Cardiac septum (tissue), 1 donor: Measurements from ENCODE around the gene WASF1. TPM values are rescaled to one million over a fixed set of nuclear protein-coding genes. Genes with fewer than 3 reads are reported as not detected.

Source experiments
- DNase-seq: peaks from one replicate; pipeline ENCODE4 v3.0.0-alpha.2; 2020; ENCODE audit warnings: low spot score
- intact Hi-C: fragments of 100-400 bp; cut with DNase I; formaldehyde crosslinking; loops from one replicate; pipeline ENCODE4 v1.14.0; 2022
- total RNA-seq: library from RNA; stranded (reverse); fragmentation: NEBNext Ultra II Directional; extraction: Animal tissue kit (Norgen Biotek cat#: 25700); gene quantifications from one replicate; pipeline ENCODE4 v1.2.1, GENCODE V29; 2021
- donor health status: DM: no; HTN: no; CAD: no.

The WASF1 gene
- total RNA-seq, 1 donor from 2014 or later, result 0.78 TPM

DNA sequence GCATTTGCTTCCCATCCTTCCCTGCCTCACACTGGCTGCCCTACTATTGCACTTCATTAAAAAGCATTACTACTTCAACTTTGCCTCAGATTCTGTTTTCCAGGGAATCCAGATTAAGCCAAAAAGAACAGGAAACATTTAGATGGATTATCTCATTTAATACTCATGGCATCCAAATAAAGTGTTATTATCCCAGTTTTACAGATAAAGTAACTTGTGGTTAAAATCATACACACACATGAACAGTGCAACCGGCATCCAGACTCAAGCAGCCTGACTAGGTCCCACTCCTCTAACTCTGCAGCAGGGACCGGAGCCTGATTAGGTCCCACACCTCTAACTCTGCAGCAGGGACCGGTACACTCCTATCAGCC, 129.0 kb downstream of the WASF1 start:
- intact Hi-C loops, result loop anchor here (5.0 kb wide), 1 partner anchor 523 kb away; no protein-coding TSS in a partner anchor

More for the DNA sequence above, 129.0 kb downstream of the WASF1 start:
- DNase-seq, result no peak

Other genes with a start within 250 kb of the WASF1 start
- gene GPR6, start 201.4 kb downstream of the WASF1 start, total RNA-seq, result not detected
- 11.7 TPM for gene CDC40, start 757 bp upstream of the WASF1 start, total RNA-seq
- gene METTL24, start 178.7 kb upstream of the WASF1 start, total RNA-seq, result 2.0 TPM
- 16.2 TPM for gene DDO, start 235.9 kb upstream of the WASF1 start, total RNA-seq